MM.1S (cell line): ENCODE measurements around the gene MRTFA.

Experiments used
- DNase-seq: peaks from one replicate; pipeline ENCODE4 v3.0.0-alpha.2; 2015
- H2AFZ ChIP-seq: fragments of 300-600 bp; sonication (generic); 2 replicates; pipeline ENCODE4 v1.6.0; 2016; ENCODE audit warnings: antibody characterized with exemption, low read length
- H3F3A ChIP-seq: fragments of 300-600 bp; sonication (generic); 2 replicates; pipeline ENCODE4 v1.6.1; 2016; ENCODE audit warnings: mild to moderate bottlenecking, antibody characterized with exemption, low read length, moderate library complexity, mixed read lengths; ENCODE audit not compliant: insufficient read depth
- H3K27ac ChIP-seq: fragments of 300-600 bp; sonication (generic); 2 replicates; pipeline ENCODE4 v1.5.1; 2016; ENCODE audit warnings: mild to moderate bottlenecking, low read length
- H3K27me3 ChIP-seq: fragments of 300-600 bp; sonication (generic); replicated peaks from 2 replicates; pipeline ENCODE4 v1.6.0; 2016; ENCODE audit warnings: low read length; ENCODE audit not compliant: insufficient read depth
- H3K36me3 ChIP-seq: fragments of 300-600 bp; sonication (generic); replicated peaks from 2 replicates; pipeline ENCODE4 v1.6.1; 2016; ENCODE audit warnings: mild to moderate bottlenecking, low read length, mixed read lengths; ENCODE audit not compliant: insufficient read depth
- H3K4me1 ChIP-seq: fragments of 300-600 bp; sonication (generic); 2 replicates; pipeline ENCODE4 v1.6.1; 2016; ENCODE audit warnings: low read length, mixed read lengths
- H3K4me2 ChIP-seq: fragments of 300-600 bp; sonication (generic); 2 replicates; pipeline ENCODE4 v1.6.0; 2016; ENCODE audit warnings: low read depth, low read length
- H3K4me3 ChIP-seq: fragments of 300-600 bp; sonication (generic); 2 replicates; pipeline ENCODE4 v1.5.1; 2016; ENCODE audit warnings: low read length, mixed read lengths
- H3K79me2 ChIP-seq: fragments of 300-600 bp; sonication (generic); 2 replicates; pipeline ENCODE4 v1.6.1; 2016; ENCODE audit warnings: mixed run types, low read length, mixed read lengths
- H3K9ac ChIP-seq: fragments of 300-600 bp; sonication (generic); 2 replicates; pipeline ENCODE4 v1.6.1; 2016; ENCODE audit warnings: low read length, mixed read lengths
- H3K9me2 ChIP-seq: fragments of 300-600 bp; sonication (generic); replicated peaks from 2 replicates; pipeline ENCODE4 v1.6.1; 2016; ENCODE audit warnings: mild to moderate bottlenecking, low read length, mixed read lengths; ENCODE audit not compliant: insufficient read depth
- H3K9me3 ChIP-seq: fragments of 300-600 bp; sonication (generic); replicated peaks from 2 replicates; pipeline ENCODE4 v1.6.1; 2016; ENCODE audit warnings: mild to moderate bottlenecking, low read length, mixed read lengths; ENCODE audit not compliant: insufficient read depth
- H4K20me1 ChIP-seq: fragments of 300-600 bp; sonication (generic); 2 replicates; pipeline ENCODE4 v1.6.1; 2016; ENCODE audit warnings: mild to moderate bottlenecking, low read length, moderate library complexity, mixed read lengths; ENCODE audit not compliant: insufficient read depth
- CTCF ChIP-seq: fragments of 300-600 bp; sonication (generic); IDR thresholded peaks from 2 replicates; pipeline ENCODE4 v1.5.1; 2016; ENCODE audit warnings: antibody characterized with exemption, low read length, mixed read lengths
- EZH2 ChIP-seq: fragments of 300-600 bp; sonication (generic); optimal IDR thresholded peaks from 2 replicates; pipeline ENCODE3; 2017; ENCODE audit warnings: low read depth, mild to moderate bottlenecking, antibody characterized with exemption, low read length, mixed read lengths
- EZH2phosphoT487 ChIP-seq: fragments of 300-600 bp; sonication (generic); IDR thresholded peaks from 2 replicates; pipeline ENCODE4 v1.6.1; 2018; ENCODE audit warnings: antibody characterized with exemption, low read length

The MRTFA gene

GRCh38 chr22:40428796-40429195 is 207.7 kb downstream of the MRTFA start:
- DNase-seq = no peak
- Histone ChIP-seq H3K27ac (no peak overlapping the region), H3K4me2 (no peak overlapping the region), H2AFZ (no peak overlapping the region), H3K4me3 (no peak overlapping the region), H3F3A (no peaks in the 10 kb centered on the region), H3K36me3 (no peaks in the 10 kb centered on the region), H3K79me2 (no peaks in the 10 kb centered on the region), H3K9ac (no peak overlapping the region), H3K9me3 (no peaks in the 10 kb centered on the region), H3K4me1 (no peaks in the 10 kb centered on the region), H4K20me1 (no peaks in the 10 kb centered on the region), H3K27me3 (no peaks in the 10 kb centered on the region), H3K9me2 (no peaks in the 10 kb centered on the region)
- TF ChIP-seq EZH2 (no peak), EZH2phosphoT487 (no peak), CTCF (no peak)

- Histone ChIP-seq H4K20me1 (no peaks in the 10 kb centered on the region), H3K27ac (no peak overlapping the region), H3K27me3 (no peaks in the 10 kb centered on the region), H3F3A (peaks cover 7% of the 10 kb centered on the region; the same call in 1 of the 2 replicates), H3K4me1 (peaks cover 17% of the 10 kb centered on the region), H3K4me3 (no peak overlapping the region), H3K4me2 (no peak overlapping the region), H3K9me3 (no peaks in the 10 kb centered on the region), H3K9me2 (no peaks in the 10 kb centered on the region), H2AFZ (no peak overlapping the region), H3K79me2 (no peaks in the 10 kb centered on the region), H3K36me3 (no peaks in the 10 kb centered on the region), H3K9ac (no peak overlapping the region)
- no peak for DNase-seq
- TF ChIP-seq EZH2 (no peak), CTCF (no peak), EZH2phosphoT487 (no peak)
These were observed 209.8 kb downstream of the MRTFA start for GRCh38 chr22:40426594-40427333.

GRCh38 chr22:40425082-40425481 is 211.4 kb downstream of the MRTFA start:
- Histone ChIP-seq H3K9me3 (no peaks in the 10 kb centered on the region), H3K4me2 (no peak overlapping the region), H3K9me2 (no peaks in the 10 kb centered on the region), H3F3A (peaks cover 7% of the 10 kb centered on the region; the same call in 1 of the 2 replicates), H3K79me2 (no peaks in the 10 kb centered on the region), H3K4me1 (peaks cover 17% of the 10 kb centered on the region), H3K27me3 (no peaks in the 10 kb centered on the region), H4K20me1 (no peaks in the 10 kb centered on the region), H3K27ac (no peak overlapping the region), H3K4me3 (no peak overlapping the region), H2AFZ (no peak overlapping the region), H3K9ac (no peak overlapping the region), H3K36me3 (no peaks in the 10 kb centered on the region)
- TF ChIP-seq EZH2phosphoT487 (no peak), EZH2 (no peak), CTCF (no peak)
- DNase-seq = no peak
